HEK293 (cell line): Measurements from ENCODE around the gene SPATA24.

ENCODE experiments used
- CTCF ChIA-PET: fragments of 350-600 bp; formaldehyde crosslinking; extraction: SDS; loops from one replicate; lab custom pipeline; 2021; ENCODE audit warnings: antibody characterized with exemption; lab: Yijun Ruan, JAX
- POLR2A ChIA-PET: fragments of 300-600 bp; formaldehyde crosslinking; extraction: SDS; loops from one replicate; lab custom pipeline; 2020; ENCODE audit warnings: antibody characterized with exemption, inconsistent platforms; lab: Yijun Ruan, JAX
- H3K27ac ChIP-seq: fragments of 200-500 bp; sonication (Bioruptor generic); 2 replicates; pipeline ENCODE4 v1.5.1; 2014; ENCODE audit warnings: low read depth, low read length, control low read depth, inconsistent platforms; ENCODE audit errors: extremely low read depth
- H3K36me3 ChIP-seq, 2 experiments: fragments of 200-500 bp in 1 of 2; sonication (Bioruptor generic) in 1 of 2; 1 replicate in 1 of 2; 2 replicates in 1 of 2; pipeline ENCODE4 v1.5.1; 2014 to 2017; ENCODE audit warnings: inconsistent platforms in 2 of 2, low read length in 2 of 2; ENCODE audit not compliant: control insufficient read depth in 2 of 2, insufficient read depth in 1 of 2
- H3K4me1 ChIP-seq: fragments of 200-500 bp; sonication (Bioruptor generic); 2 replicates; pipeline ENCODE4 v1.5.1; 2014; ENCODE audit warnings: mild to moderate bottlenecking, low read length, inconsistent platforms; ENCODE audit not compliant: control insufficient read depth, insufficient read depth
- H3K4me3 ChIP-seq: 2 replicates; pipeline ENCODE4 v1.5.1; 2011; ENCODE audit warnings: low read depth, mild to moderate bottlenecking, control low read depth, low read length, moderate library complexity
- H3K9me3 ChIP-seq: fragments of 200-500 bp; sonication (Bioruptor generic); 2 replicates; pipeline ENCODE4 v1.5.1; 2014; ENCODE audit warnings: low read depth, low read length, inconsistent platforms; ENCODE audit not compliant: control insufficient read depth, insufficient read depth
- AEBP2 ChIP-seq: fragments of 450-650 bp; formaldehyde crosslinking; IDR thresholded peaks from 2 replicates; pipeline ENCODE4 v1.5.1; 2016; ENCODE audit warnings: missing biosample characterization, missing genetic modification characterization, borderline replicate concordance
- BCL11A ChIP-seq: fragments of 450-650 bp; formaldehyde crosslinking; IDR thresholded peaks from 2 replicates; pipeline ENCODE4 v1.5.1; 2016; ENCODE audit warnings: low read depth, missing biosample characterization, missing genetic modification characterization
- GLIS1 ChIP-seq: fragments of 450-650 bp; formaldehyde crosslinking; IDR thresholded peaks from 2 replicates; pipeline ENCODE4 v1.5.1; 2016; ENCODE audit warnings: missing biosample characterization, missing genetic modification characterization
- MZF1 ChIP-seq: fragments of 450-650 bp; formaldehyde crosslinking; IDR thresholded peaks from 2 replicates; pipeline ENCODE4 v1.5.1; 2017; ENCODE audit warnings: missing biosample characterization, missing genetic modification characterization, borderline replicate concordance
- SP2 ChIP-seq: fragments of 450-650 bp; formaldehyde crosslinking; IDR thresholded peaks from 2 replicates; pipeline ENCODE4 v1.5.1; 2016; ENCODE audit warnings: missing biosample characterization, missing genetic modification characterization
- ZBTB1 ChIP-seq: fragments of 450-650 bp; formaldehyde crosslinking; IDR thresholded peaks from 2 replicates; pipeline ENCODE4 v1.5.1; 2016; ENCODE audit warnings: missing biosample characterization, missing genetic modification characterization
- ZBTB10 ChIP-seq: fragments of 450-650 bp; formaldehyde crosslinking; IDR thresholded peaks from 2 replicates; pipeline ENCODE4 v1.5.1; 2016; ENCODE audit warnings: missing biosample characterization, missing genetic modification characterization
- ZBTB21 ChIP-seq: fragments of 450-650 bp; formaldehyde crosslinking; IDR thresholded peaks from 2 replicates; pipeline ENCODE4 v1.5.1; 2017; ENCODE audit warnings: missing biosample characterization, missing genetic modification characterization
- ZBTB44 ChIP-seq: fragments of 450-650 bp; IDR thresholded peaks from 2 replicates; pipeline ENCODE4 v1.5.1; 2018; ENCODE audit warnings: missing biosample characterization, mild to moderate bottlenecking, missing genetic modification characterization
- ZNF121 ChIP-seq: fragments of 450-650 bp; formaldehyde crosslinking; IDR thresholded peaks from 2 replicates; pipeline ENCODE4 v1.5.1; 2016; ENCODE audit warnings: missing biosample characterization, missing genetic modification characterization
- ZNF138 ChIP-seq: fragments of 450-650 bp; formaldehyde crosslinking; IDR thresholded peaks from 2 replicates; pipeline ENCODE4 v1.5.1; 2016; ENCODE audit warnings: missing biosample characterization, missing genetic modification characterization, borderline replicate concordance
- ZNF202 ChIP-seq: fragments of 450-650 bp; formaldehyde crosslinking; IDR thresholded peaks from 2 replicates; pipeline ENCODE4 v1.5.1; 2016; ENCODE audit warnings: missing biosample characterization, missing genetic modification characterization, borderline replicate concordance
- ZNF214 ChIP-seq: fragments of 450-650 bp; formaldehyde crosslinking; IDR thresholded peaks from 2 replicates; pipeline ENCODE4 v1.5.1; 2017; ENCODE audit warnings: missing biosample characterization, mild to moderate bottlenecking, missing genetic modification characterization, borderline replicate concordance
- ZNF23 ChIP-seq: fragments of 450-650 bp; formaldehyde crosslinking; IDR thresholded peaks from 2 replicates; pipeline ENCODE4 v1.5.1; 2016; ENCODE audit warnings: missing biosample characterization, missing genetic modification characterization, borderline replicate concordance
- ZNF302 ChIP-seq: fragments of 450-650 bp; formaldehyde crosslinking; IDR thresholded peaks from 2 replicates; pipeline ENCODE4 v1.5.1; 2016; ENCODE audit warnings: missing biosample characterization, missing genetic modification characterization, low read depth
- ZNF324 ChIP-seq: fragments of 450-650 bp; formaldehyde crosslinking; IDR thresholded peaks from 2 replicates; pipeline ENCODE4 v1.5.1; 2016; ENCODE audit warnings: missing biosample characterization, missing genetic modification characterization
- ZNF391 ChIP-seq: fragments of 450-650 bp; formaldehyde crosslinking; IDR thresholded peaks from 2 replicates; pipeline ENCODE4 v1.5.1; 2016; ENCODE audit warnings: low read depth, missing biosample characterization, missing genetic modification characterization, borderline replicate concordance
- ZNF394 ChIP-seq: fragments of 450-650 bp; formaldehyde crosslinking; IDR thresholded peaks from 2 replicates; pipeline ENCODE4 v1.5.1; 2016; ENCODE audit warnings: missing biosample characterization, missing genetic modification characterization, mild to moderate bottlenecking, moderate library complexity, borderline replicate concordance
- ZNF433 ChIP-seq: fragments of 450-650 bp; formaldehyde crosslinking; IDR thresholded peaks from 2 replicates; pipeline ENCODE4 v1.5.1; 2016; ENCODE audit warnings: missing biosample characterization, missing genetic modification characterization, low read depth
- ZNF473 ChIP-seq: fragments of 450-650 bp; formaldehyde crosslinking; IDR thresholded peaks from 2 replicates; pipeline ENCODE4 v1.5.1; 2017; ENCODE audit warnings: missing biosample characterization, missing genetic modification characterization
- ZNF623 ChIP-seq: fragments of 450-650 bp; formaldehyde crosslinking; IDR thresholded peaks from 2 replicates; pipeline ENCODE4 v1.5.1; 2016; ENCODE audit warnings: missing biosample characterization, missing genetic modification characterization
- ZNF776 ChIP-seq: fragments of 450-650 bp; formaldehyde crosslinking; IDR thresholded peaks from 2 replicates; pipeline ENCODE4 v1.5.0; 2017; ENCODE audit warnings: missing biosample characterization, missing genetic modification characterization, borderline replicate concordance

The SPATA24 gene

GRCh38 chr5:139393497-139394122, 10.3 kb downstream of the SPATA24 start:
- no peak overlapping the region for H3K4me3 ChIP-seq
- H3K36me3 ChIP-seq, result no peaks in the 10 kb centered on the region; a peak in 1 of 3 replicates
- H3K4me1 ChIP-seq, result no peaks in the 10 kb centered on the region; the same call in 1 of the 2 replicates
- no peak overlapping the region for H3K27ac ChIP-seq
- POLR2A ChIA-PET, result no interaction called here
- CTCF ChIA-PET, result interaction anchor here (0.7 to 1.0 kb wide), 3 partner anchors 29 to 443 kb away, joined by 3 read pairs; no protein-coding TSS in a partner anchor
- no peaks in the 10 kb centered on the region for H3K9me3 ChIP-seq
- TF ChIP-seq BCL11A, result no peak
- no peak for TF ChIP-seq ZNF121 (tag by site-specific recombination)
- no peak for TF ChIP-seq ZNF776 (tag by site-specific recombination)

- H3K4me3 ChIP-seq, result peak overlapping the region; percentile 22
- no peaks in the 10 kb centered on the region; the same call in 1 of the 2 replicates for H3K4me1 ChIP-seq
- H3K36me3 ChIP-seq, result no peaks in the 10 kb centered on the region; a peak in 1 of 3 replicates
- H3K27ac ChIP-seq, result peak overlapping the region; percentile 62; the same call in 1 of the 2 replicates
- 0 out of 2 replicates have a peak, but pooled peaks have one; percentile 16 for TF ChIP-seq ZNF202 (tag by site-specific recombination)
- TF ChIP-seq ZNF138 (tag by site-specific recombination), result no peak
- no peaks in the 10 kb centered on the region for H3K9me3 ChIP-seq
- POLR2A ChIA-PET, result interaction anchor here (0.7 kb wide), 1 partner anchor 11 kb away, joined by 3 read pairs; the partner anchor contains the start of gene SPATA24
- CTCF ChIA-PET, result interaction anchor here (0.6 to 2.5 kb wide), 6 partner anchors 9 to 1047 kb away, joined by 3 to 18 read pairs (median 4); partner anchors contain the start of gene SPATA24
Measured at GRCh38 chr5:139392678-139393496, 11.0 kb downstream of the SPATA24 start.

- Histone ChIP-seq H3K4me1 (no peaks in the 10 kb centered on the region), H3K9me3 (no peaks in the 10 kb centered on the region), H3K36me3 (no peaks in the 10 kb centered on the region), H3K27ac (peak overlapping the region; percentile 62; the same call in 1 of the 2 replicates), H3K4me3 (peak overlapping the region; percentile 17)
- CTCF ChIA-PET, result interaction anchor here (0.6 to 2.5 kb wide), 5 partner anchors 9 to 1046 kb away, joined by 3 to 18 read pairs (median 4); partner anchors contain the start of gene SPATA24
- no peak for TF ChIP-seq ZNF202 (tag by site-specific recombination)
- no peak for TF ChIP-seq ZNF623
- no peak for TF ChIP-seq ZNF473
- TF ChIP-seq ZNF433, result no peak
- TF ChIP-seq ZBTB44 (tag by site-specific recombination), result no peak
- no peak for TF ChIP-seq ZNF23 (tag by site-specific recombination)
- no peak for TF ChIP-seq ZNF394 (tag by site-specific recombination)
- no peak for TF ChIP-seq GLIS1 (tag by site-specific recombination)
- TF ChIP-seq ZNF391 (tag by site-specific recombination), result no peak
- no peak for TF ChIP-seq ZBTB1 (tag by site-specific recombination)
- TF ChIP-seq ZBTB10 (tag by site-specific recombination), result no peak
- no peak for TF ChIP-seq ZBTB21
- TF ChIP-seq ZNF324 (tag by site-specific recombination), result no peak
- no peak for TF ChIP-seq MZF1 (tag by site-specific recombination)
- TF ChIP-seq ZNF214 (tag by site-specific recombination), result no peak
- TF ChIP-seq AEBP2 (tag by site-specific recombination), result no peak
- TF ChIP-seq SP2 (tag by site-specific recombination), result no peak
- TF ChIP-seq ZNF302 (tag by site-specific recombination), result no peak
- POLR2A ChIA-PET, result interaction anchor here (0.7 kb wide), 1 partner anchor 11 kb away, joined by 3 read pairs; the partner anchor contains the start of gene SPATA24
Measured at GRCh38 chr5:139392324-139392677, 11.6 kb downstream of the SPATA24 start.
